IPS-20b (cell line): Measurements from ENCODE around the gene PLXNA3.
A peak's percentile ranks its signal among the peaks of the same experiment; 100 is the strongest.

Experiments
- H3K27ac ChIP-seq: one replicate; pipeline ENCODE4 v1.5.1; 2013; ENCODE audit warnings: low read length
- H3K27me3 ChIP-seq: 2 replicates; pipeline ENCODE4 v1.6.1; 2013; ENCODE audit warnings: mild to moderate bottlenecking, low read length, inconsistent platforms; ENCODE audit not compliant: insufficient read depth
- H3K36me3 ChIP-seq: 2 replicates; pipeline ENCODE4 v1.6.1; 2013; ENCODE audit warnings: low read depth, mild to moderate bottlenecking, inconsistent platforms, low read length, moderate library complexity; ENCODE audit not compliant: insufficient read depth
- H3K4me1 ChIP-seq: 2 replicates; pipeline ENCODE4 v1.6.1; 2013; ENCODE audit warnings: mild to moderate bottlenecking, control low read depth, inconsistent platforms, low read length, moderate library complexity; ENCODE audit not compliant: insufficient read depth
- H3K4me3 ChIP-seq: 2 replicates; pipeline ENCODE4 v1.5.1; 2013; ENCODE audit warnings: mild to moderate bottlenecking, low read length, inconsistent platforms
- H3K9ac ChIP-seq: 2 replicates; pipeline ENCODE4 v1.6.1; 2013; ENCODE audit warnings: low read depth, mild to moderate bottlenecking, inconsistent platforms, low read length, moderate library complexity
- H3K9me3 ChIP-seq: 2 replicates; pipeline ENCODE4 v1.6.1; 2013; ENCODE audit warnings: mild to moderate bottlenecking, low read depth, low read length, inconsistent platforms; ENCODE audit not compliant: insufficient read depth

Gene PLXNA3

GRCh38 chrX:154458116-154458953, at the start of gene PLXNA3:
Gene PLXNA3, plus strand, starts transcription at chrX:154458281. Its CDS starts 1,903 bp downstream, at chrX:154460184.
- Histone ChIP-seq H3K9ac (peak within 1 kb of the TSS; percentile 21; the same call in 1 of the 2 replicates), H3K36me3 (no peaks in the 10 kb centered on the region), H3K27ac (no peak within 1 kb of the TSS)

GRCh38 chrX:154408659-154409221, 49.3 kb upstream of the PLXNA3 start:
- H3K4me3 ChIP-seq, result peak overlapping the region; percentile 35
- peak overlapping the region; percentile 39; the same call in 1 of the 2 replicates for H3K9ac ChIP-seq
- no peak overlapping the region for H3K27ac ChIP-seq
- 0 out of 2 replicates have a peak, but pooled peaks cover 9% of the 10 kb centered on the region for H3K4me1 ChIP-seq
- no peaks in the 10 kb centered on the region for H3K27me3 ChIP-seq
- H3K36me3 ChIP-seq, result no peaks in the 10 kb centered on the region
- no peaks in the 10 kb centered on the region for H3K9me3 ChIP-seq

More at GRCh38 chrX:154458116-154458953, at the start of gene PLXNA3:
- Histone ChIP-seq H3K9me3 (no peaks in the 10 kb centered on the region), H3K4me1 (no peaks in the 10 kb centered on the region), H3K4me3 (peak within 1 kb of the TSS; percentile 66), H3K27me3 (peaks cover 5% of the 10 kb centered on the region)

DNA sequence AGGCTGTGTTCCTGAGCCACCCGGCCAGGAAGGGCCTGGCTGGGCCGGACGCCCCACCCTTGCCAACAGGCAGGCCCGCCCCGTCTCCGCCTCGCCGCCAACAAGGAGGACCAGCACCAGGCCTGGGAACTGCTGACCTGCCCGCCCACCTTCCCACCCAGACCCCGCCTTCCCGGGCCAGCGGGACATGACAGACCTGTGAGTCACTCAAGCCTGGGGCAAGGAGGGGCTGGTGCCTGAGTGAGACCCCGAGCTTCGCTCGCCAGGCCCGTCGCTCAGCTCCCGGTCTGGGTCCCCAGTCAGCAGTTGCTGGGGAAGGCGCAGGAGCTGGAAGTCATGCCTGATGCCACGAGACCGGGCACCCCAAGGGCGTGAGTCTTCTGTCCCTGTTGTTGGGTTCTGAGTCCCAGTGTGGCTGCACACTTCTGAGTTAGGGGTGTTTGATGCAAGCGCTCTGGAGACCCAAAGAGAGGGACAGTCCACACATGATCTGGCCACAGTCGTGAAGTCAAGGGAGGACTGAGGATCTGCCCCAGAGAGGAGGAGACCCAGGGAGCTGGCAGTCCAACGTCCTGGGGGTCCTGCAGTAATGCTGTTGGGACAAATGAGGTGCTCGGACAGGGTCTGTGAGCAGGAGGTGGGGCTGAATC, 48.7 kb upstream of the PLXNA3 start, which contains the start of gene DNASE1L1:
DNASE1L1 (minus strand) TSS at position 33 of the 650 bp plus-strand sequence. CDS start 3,686 bp downstream, outside the sequence.
- Histone ChIP-seq H3K4me1 (0 out of 2 replicates have a peak, but pooled peaks cover 9% of the 10 kb centered on the region), H3K4me3 (peak within 1 kb of the TSS; percentile 39), H3K9me3 (no peaks in the 10 kb centered on the region), H3K9ac (peak within 1 kb of the TSS; percentile 39; the same call in 1 of the 2 replicates), H3K27me3 (no peaks in the 10 kb centered on the region), H3K36me3 (no peaks in the 10 kb centered on the region), H3K27ac (no peak within 1 kb of the TSS)

DNA sequence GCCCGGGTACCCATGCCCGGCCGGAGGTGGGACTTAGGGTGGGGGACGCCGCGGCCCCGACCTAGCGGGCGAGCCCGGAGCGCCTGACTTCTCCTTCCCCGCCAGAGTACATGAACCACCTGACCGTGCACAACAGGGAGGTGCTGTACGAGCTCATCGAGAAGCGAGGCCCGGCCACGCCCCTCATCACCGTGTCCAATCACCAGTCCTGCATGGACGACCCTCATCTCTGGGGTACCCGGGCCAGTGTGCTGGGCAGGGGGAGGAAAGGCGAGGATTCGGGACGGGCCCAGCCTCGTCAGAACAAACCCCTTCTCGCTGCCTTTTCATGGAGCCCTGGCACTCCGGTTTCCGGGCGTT, 46.1 kb upstream of the PLXNA3 start:
- Histone ChIP-seq H3K4me1 (0 out of 2 replicates have a peak, but pooled peaks cover 9% of the 10 kb centered on the region), H3K9ac (peak overlapping the region; percentile 78; the same call in 1 of the 2 replicates), H3K27me3 (no peaks in the 10 kb centered on the region), H3K4me3 (peak overlapping the region; percentile 73), H3K27ac (no peak overlapping the region), H3K9me3 (no peaks in the 10 kb centered on the region), H3K36me3 (no peaks in the 10 kb centered on the region)

- Histone ChIP-seq H3K4me3 (peak overlapping the region; percentile 73), H3K9me3 (no peaks in the 10 kb centered on the region), H3K9ac (peak overlapping the region; percentile 70; the same call in 1 of the 2 replicates), H3K27ac (no peak overlapping the region), H3K36me3 (no peaks in the 10 kb centered on the region), H3K4me1 (0 out of 2 replicates have a peak, but pooled peaks cover 9% of the 10 kb centered on the region), H3K27me3 (no peaks in the 10 kb centered on the region)
Measured at GRCh38 chrX:154412468-154412867, 45.6 kb upstream of the PLXNA3 start.

DNA sequence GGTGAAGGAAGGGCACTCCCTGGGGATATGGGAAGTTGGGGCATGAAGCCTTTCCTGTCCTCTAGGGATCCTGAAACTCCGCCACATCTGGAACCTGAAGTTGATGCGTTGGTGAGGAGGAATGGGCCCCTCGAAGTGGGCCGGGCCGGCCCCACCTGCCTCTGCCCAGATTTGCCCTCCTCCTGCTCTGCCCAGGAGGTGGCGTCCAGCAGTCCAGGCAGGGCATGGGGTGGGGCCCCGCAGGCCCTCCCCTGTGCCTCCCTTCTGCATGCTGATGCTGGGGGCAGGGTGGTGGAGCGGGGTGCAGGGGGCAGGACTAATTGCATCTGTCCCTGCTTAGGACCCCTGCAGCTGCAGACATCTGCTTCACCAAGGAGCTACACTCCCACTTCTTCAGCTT, 44.9 kb upstream of the PLXNA3 start:
- no peak overlapping the region for H3K9ac ChIP-seq
- no peaks in the 10 kb centered on the region for H3K9me3 ChIP-seq
- H3K27me3 ChIP-seq, result no peaks in the 10 kb centered on the region
- H3K4me3 ChIP-seq, result no peak overlapping the region
- 0 out of 2 replicates have a peak, but pooled peaks cover 9% of the 10 kb centered on the region for H3K4me1 ChIP-seq
- no peak overlapping the region for H3K27ac ChIP-seq
- no peaks in the 10 kb centered on the region for H3K36me3 ChIP-seq

DNA sequence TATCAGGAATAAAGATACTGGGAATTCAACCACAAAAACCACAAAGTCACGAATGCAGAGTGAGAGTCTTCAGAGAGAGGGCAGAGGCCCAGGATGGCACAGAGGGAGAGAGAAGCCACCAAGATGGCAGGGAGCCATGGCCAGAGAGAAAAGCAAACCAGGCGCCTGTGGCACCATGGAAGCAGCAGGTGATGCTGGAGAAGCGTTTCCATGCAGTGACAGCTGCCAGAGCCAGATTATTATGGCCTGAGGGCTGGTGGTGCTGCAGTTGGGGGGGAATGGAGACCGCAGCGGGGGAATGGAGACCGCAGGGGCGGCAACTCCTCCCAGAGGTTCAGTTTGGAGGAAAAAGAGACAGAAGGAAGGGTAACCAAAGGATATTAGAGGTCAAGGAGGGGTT, 40.9 kb upstream of the PLXNA3 start:
- Histone ChIP-seq H3K4me1 (no peaks in the 10 kb centered on the region), H3K27me3 (no peaks in the 10 kb centered on the region), H3K36me3 (no peaks in the 10 kb centered on the region), H3K9me3 (no peaks in the 10 kb centered on the region), H3K9ac (no peak overlapping the region), H3K27ac (no peak overlapping the region), H3K4me3 (no peak overlapping the region)

- Histone ChIP-seq H3K9me3 (no peaks in the 10 kb centered on the region), H3K27me3 (no peaks in the 10 kb centered on the region), H3K4me3 (no peak overlapping the region), H3K9ac (no peak overlapping the region), H3K4me1 (no peaks in the 10 kb centered on the region), H3K36me3 (no peaks in the 10 kb centered on the region), H3K27ac (no peak overlapping the region)
Measured at GRCh38 chrX:154419189-154419588, 38.9 kb upstream of the PLXNA3 start.

DNA sequence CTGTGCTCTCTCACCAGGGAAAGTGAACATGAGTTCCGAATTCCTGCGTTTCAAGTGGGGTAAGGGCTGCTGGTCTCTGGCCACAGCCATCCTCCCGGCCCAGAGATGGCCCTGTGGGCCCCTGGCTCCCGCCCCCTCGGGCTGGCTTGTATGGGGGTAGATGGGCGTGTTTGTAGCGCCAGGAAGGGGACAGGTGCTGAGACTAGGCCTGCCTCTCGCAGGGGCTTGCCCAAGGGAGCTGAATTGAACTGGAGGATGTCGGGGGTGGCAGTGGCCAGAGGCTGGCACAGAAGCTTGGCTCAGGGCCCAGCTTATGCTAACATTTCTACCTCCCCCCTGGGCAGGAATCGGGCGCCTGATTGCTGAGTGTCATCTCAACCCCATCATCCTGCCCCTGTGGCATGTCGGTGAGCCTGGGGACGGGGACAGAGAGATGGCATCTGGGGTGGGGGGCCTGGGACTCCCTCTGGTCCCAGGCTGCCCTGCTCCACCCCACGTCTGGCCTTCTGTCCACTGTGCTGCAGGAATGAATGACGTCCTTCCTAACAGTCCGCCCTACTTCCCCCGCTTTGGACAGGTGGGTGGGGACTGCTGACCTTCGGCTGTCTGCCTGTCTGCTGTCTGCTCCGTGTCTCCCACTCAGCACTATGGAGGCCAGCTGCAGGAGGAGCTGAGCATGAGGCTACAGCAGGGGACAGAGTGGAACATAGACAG, 38.2 kb upstream of the PLXNA3 start:
- H3K27ac ChIP-seq, result no peak overlapping the region
- no peak overlapping the region for H3K4me3 ChIP-seq
- no peaks in the 10 kb centered on the region for H3K4me1 ChIP-seq
- H3K36me3 ChIP-seq, result no peaks in the 10 kb centered on the region
- no peak overlapping the region for H3K9ac ChIP-seq
- no peaks in the 10 kb centered on the region for H3K9me3 ChIP-seq
- H3K27me3 ChIP-seq, result no peaks in the 10 kb centered on the region

- Histone ChIP-seq H3K9me3 (no peaks in the 10 kb centered on the region), H3K4me1 (no peaks in the 10 kb centered on the region), H3K4me3 (no peak overlapping the region), H3K27ac (no peak overlapping the region), H3K9ac (no peak overlapping the region), H3K27me3 (no peaks in the 10 kb centered on the region), H3K36me3 (no peaks in the 10 kb centered on the region)
Measured at GRCh38 chrX:154420402-154420756, 37.7 kb upstream of the PLXNA3 start.
